Fibroblast of lung (primary cell): ENCODE data around the gene RASGEF1B. TPM values are rescaled to one million over a fixed set of nuclear protein-coding genes. Genes with fewer than 3 reads are reported as not detected.
"Not testable (repeated sequence)": the region's sequence is repeated elsewhere in the genome, so short reads cannot be mapped to it uniquely, and the experiment has no call there.

Source experiments
- DNase-seq, 2 donors: peaks; one replicate each; pipeline versions ENCODE4 v3.0.0 to v3.0.0-alpha.2; 2010; ENCODE audit warnings: low read depth in 2 of 2
- H2AFZ ChIP-seq: 2 replicates; pipeline ENCODE4 v1.5.1; 2012; ENCODE audit warnings: low read length, control low read depth, inconsistent platforms
- H3K27ac ChIP-seq: 2 replicates; pipeline ENCODE4 v1.5.1; 2011; ENCODE audit warnings: low read length, control low read depth; ENCODE audit not compliant: insufficient read depth
- H3K27me3 ChIP-seq: 2 replicates; pipeline ENCODE4 v1.5.1; 2011; ENCODE audit warnings: mild to moderate bottlenecking, low read length; ENCODE audit not compliant: control insufficient read depth, insufficient read depth
- H3K36me3 ChIP-seq: 2 replicates; pipeline ENCODE4 v1.5.1; 2011; ENCODE audit warnings: low read length; ENCODE audit not compliant: control insufficient read depth, insufficient read depth
- H3K4me1 ChIP-seq: 2 replicates; pipeline ENCODE4 v1.5.1; 2011; ENCODE audit warnings: low read length; ENCODE audit not compliant: control insufficient read depth, insufficient read depth; ENCODE audit errors: extremely low read depth
- H3K4me2 ChIP-seq: 2 replicates; pipeline ENCODE4 v1.5.1; 2011; ENCODE audit warnings: low read length, control low read depth; ENCODE audit not compliant: insufficient read depth; ENCODE audit errors: extremely low read depth
- H3K4me3 ChIP-seq, 4 experiments: fragments of 200-600 bp in 1 of 4; sonication (generic) in 1 of 4; replicated peaks in 1 of 4; 2 replicates each; pipeline ENCODE4 v1.5.1; 2011 to 2016; ENCODE audit warnings: low read length in 4 of 4, low read depth in 3 of 4, mild to moderate bottlenecking in 3 of 4, control low read depth in 2 of 4, inconsistent platforms in 1 of 4, mixed read lengths in 1 of 4; ENCODE audit not compliant: insufficient read depth in 1 of 4; ENCODE audit errors: control extremely low read depth in 1 of 4
- H3K79me2 ChIP-seq: 2 replicates; pipeline ENCODE4 v1.5.1; 2012; ENCODE audit warnings: mild to moderate bottlenecking, low read length, inconsistent platforms; ENCODE audit not compliant: control insufficient read depth, insufficient read depth
- H3K9ac ChIP-seq: 2 replicates; pipeline ENCODE4 v1.5.1; 2011; ENCODE audit warnings: mild to moderate bottlenecking, low read length, control low read depth; ENCODE audit not compliant: insufficient read depth
- H3K9me3 ChIP-seq: 2 replicates; pipeline ENCODE4 v1.5.1; 2012; ENCODE audit warnings: low read depth, low read length; ENCODE audit not compliant: control insufficient read depth, insufficient read depth
- H4K20me1 ChIP-seq: 2 replicates; pipeline ENCODE4 v1.5.1; 2011; ENCODE audit warnings: low read length; ENCODE audit not compliant: control insufficient read depth, insufficient read depth; ENCODE audit errors: extremely low read depth
- CTCF ChIP-seq, 2 donors: IDR thresholded peaks in 1 of 2; conservative IDR thresholded peaks in 1 of 2; 1 replicate in 1 of 2; 2 replicates in 1 of 2; pipeline ENCODE4 v1.5.1; 2011 to 2012; ENCODE audit warnings: low read length in 2 of 2, control low read depth in 1 of 2, inconsistent platforms in 1 of 2, low read depth in 1 of 2, mild to moderate bottlenecking in 1 of 2
- EZH2 ChIP-seq: IDR thresholded peaks from 2 replicates; pipeline ENCODE4 v1.5.1; 2012; ENCODE audit warnings: low read length, control low read depth, mild to moderate bottlenecking; ENCODE audit errors: missing control alignments
- polyA plus RNA-seq, 2 donors: library from polyadenylated mRNA; depleted of rRNA in 1 of 2; stranded (reverse) in 1 of 2; unstranded in 1 of 2; fragments of >200 nt; gene quantifications; 2 replicates each; pipeline ENCODE4 v1.2.1, GENCODE V29; 2011 to 2012; ENCODE audit warnings: missing spikeins in 1 of 2
- total RNA-seq: library from RNA; depleted of rRNA; stranded (reverse); fragments of >200 nt; gene quantifications from 2 replicates; pipeline ENCODE4 v1.2.1, GENCODE V29; 2014

Gene RASGEF1B
- total and polyA plus RNA-seq, 2 donors (not counting 1 experiment from before 2014, with no cell fraction given), result 0.02 to 0.33 TPM

DNA sequence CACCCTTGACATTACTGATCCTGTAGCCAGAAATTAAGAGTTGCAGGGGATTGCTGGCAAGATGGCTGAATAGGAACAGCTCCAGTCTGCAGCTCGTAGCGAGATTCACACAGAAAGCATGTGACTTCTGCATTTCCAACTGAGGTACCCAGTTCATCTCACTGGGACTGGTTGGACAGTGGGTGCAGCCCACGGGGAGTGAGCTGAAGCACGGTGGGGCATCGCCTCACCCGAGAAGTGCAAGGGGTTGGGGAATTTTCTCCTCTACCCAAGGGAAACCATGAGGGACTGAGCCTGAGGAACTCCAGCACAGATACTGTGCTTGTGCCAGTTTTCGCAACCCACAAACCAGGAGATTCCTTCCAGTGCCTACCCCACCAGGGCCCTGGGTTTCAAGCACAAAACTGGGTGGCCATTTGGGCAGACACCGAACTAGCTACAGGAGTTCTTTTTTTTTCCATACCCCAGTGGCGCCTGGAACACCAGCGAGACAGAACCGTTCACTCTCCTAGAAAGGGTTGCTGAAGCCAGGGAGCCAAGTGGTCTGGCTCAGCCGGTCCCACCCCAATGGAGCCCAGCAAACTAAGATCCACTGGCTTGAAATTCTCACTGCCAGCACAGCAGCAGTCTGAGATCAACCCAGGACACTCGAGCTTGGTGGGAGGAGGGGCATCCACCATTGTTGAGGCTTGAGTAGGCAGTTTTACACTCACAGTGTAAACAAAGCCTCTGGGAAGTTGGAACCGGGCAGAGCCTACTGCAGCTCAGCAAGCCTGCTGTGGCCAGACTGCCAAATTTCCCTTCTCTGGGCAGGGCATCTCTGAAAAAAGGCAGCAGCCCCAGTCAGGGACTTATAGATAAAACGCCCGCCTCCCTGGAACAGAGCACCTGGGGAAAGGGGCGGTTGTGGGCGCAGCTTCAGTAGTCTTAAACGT lies 1.9 kb upstream of the RASGEF1B start:
- peaks cover 12% of the 10 kb centered on the region for H3K27me3 ChIP-seq
- not testable (repeated sequence) for H3K4me3 ChIP-seq, H4K20me1 ChIP-seq, H3K4me2 ChIP-seq, H3K9me3 ChIP-seq, H3K4me1 ChIP-seq, H2AFZ ChIP-seq, H3K9ac ChIP-seq, H3K27ac ChIP-seq, H3K36me3 ChIP-seq, H3K79me2 ChIP-seq
- DNase-seq, result peak; percentile 15 to 45

DNA sequence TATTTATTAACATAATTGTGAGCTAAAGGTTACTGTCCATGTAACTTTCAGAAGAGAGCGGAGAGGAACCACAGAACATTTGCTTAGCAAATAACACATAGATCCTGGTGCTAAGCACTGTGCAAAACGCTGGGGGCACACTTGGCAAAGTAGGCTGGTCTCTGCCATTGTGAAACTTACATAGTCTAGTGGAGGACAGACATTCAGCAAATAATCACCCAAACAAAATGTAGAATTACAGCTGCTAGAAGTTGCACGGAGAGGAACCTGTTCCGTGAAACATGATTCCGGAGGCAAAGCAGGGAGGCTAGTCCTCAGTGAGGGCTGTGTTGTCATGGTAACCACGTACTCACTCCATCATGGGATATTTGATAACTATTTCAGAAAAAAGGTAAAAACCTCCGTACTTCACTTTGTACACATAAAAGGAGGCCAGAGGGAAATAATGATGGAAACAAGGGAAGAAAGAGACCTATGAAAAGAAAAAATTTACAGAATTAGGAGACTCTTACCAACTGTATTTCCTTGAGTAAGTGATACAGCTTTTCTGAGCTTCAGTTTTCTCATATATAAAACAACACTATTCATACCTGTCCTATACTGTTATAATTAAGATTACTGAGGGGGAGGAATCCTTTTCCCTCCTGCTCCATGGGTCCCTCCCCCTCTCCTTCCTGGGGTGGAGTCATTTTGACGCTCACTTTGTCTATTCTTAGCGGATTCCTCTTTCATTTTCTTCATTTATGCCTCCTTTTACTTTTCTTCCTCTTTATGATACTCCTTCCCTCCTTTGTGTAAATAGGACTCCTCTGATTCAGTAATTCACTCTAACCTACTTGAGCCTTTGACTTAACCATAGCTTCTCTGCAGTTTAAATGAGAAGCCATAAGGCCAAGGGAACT lies 825 bp upstream of the RASGEF1B start:
- H3K9ac ChIP-seq, result peak overlapping the region; percentile 5
- TF ChIP-seq CTCF (conservative IDR thresholded peaks at IDR 0.05 in 1 of 2, IDR thresholded peaks at IDR 0.05 in 1 of 2; ENCODE audit: low read depth in 1 of 2, low read length in 2 of 2), result peak in 1 of 2 donors; percentile 44
- TF ChIP-seq EZH2, result no peak
- H3K36me3 ChIP-seq, result no peaks in the 10 kb centered on the region
- H3K27ac ChIP-seq, result no peak overlapping the region
- no peaks in the 10 kb centered on the region for H3K79me2 ChIP-seq
- H3K27me3 ChIP-seq, result peaks cover 12% of the 10 kb centered on the region
- peak overlapping the region; percentile 97 for H3K4me2 ChIP-seq
- peak overlapping the region; percentile 49 to 69 (median 57) for H3K4me3 ChIP-seq
- DNase-seq, result peak in 1 of 2 donors; percentile 55
- no peaks in the 10 kb centered on the region for H3K9me3 ChIP-seq
- peak overlapping the region; percentile 52 for H2AFZ ChIP-seq
- peaks cover 4% of the 10 kb centered on the region for H3K4me1 ChIP-seq
- H4K20me1 ChIP-seq, result no peaks in the 10 kb centered on the region

DNA sequence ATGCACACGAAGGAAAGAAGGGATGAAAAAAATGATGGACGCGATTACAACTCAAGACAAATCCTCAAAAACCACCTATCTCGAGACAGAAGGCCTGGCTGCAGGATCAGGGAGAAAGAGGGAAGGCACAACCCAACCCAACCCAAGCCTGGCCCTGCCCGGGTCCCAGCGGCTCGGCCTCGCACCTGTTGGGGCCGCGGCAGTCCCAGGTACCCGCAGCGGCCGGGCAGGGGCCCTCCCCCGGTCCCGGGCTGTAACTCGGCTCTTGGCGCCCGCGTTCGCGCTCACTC lies 464 bp downstream of the RASGEF1B start:
- Histone ChIP-seq H3K9me3 (no peaks in the 10 kb centered on the region), H3K36me3 (no peaks in the 10 kb centered on the region), H3K4me3 (peak overlapping the region; percentile 54 to 69 (median 61)), H3K27me3 (peaks cover 12% of the 10 kb centered on the region), H3K79me2 (no peaks in the 10 kb centered on the region), H2AFZ (peak overlapping the region; percentile 14), H4K20me1 (no peaks in the 10 kb centered on the region), H3K4me1 (peaks cover 4% of the 10 kb centered on the region), H3K4me2 (peak overlapping the region; percentile 97), H3K27ac (no peak overlapping the region), H3K9ac (peak overlapping the region; percentile 43)
- no peak for DNase-seq
- TF ChIP-seq CTCF (conservative IDR thresholded peaks at IDR 0.05 in 1 of 2, IDR thresholded peaks at IDR 0.05 in 1 of 2; ENCODE audit: low read depth in 1 of 2, low read length in 2 of 2) (no peak), EZH2 (no peak)
